ENCODE results near the gene MARVELD1. TPM values are rescaled to one million over a fixed set of nuclear protein-coding genes. Genes with fewer than 3 reads are reported as not detected.

Gene MARVELD1
- total and polyA plus RNA-seq, 5 experiments from 2014 or later = 0.06 to 2.0 (median 0.30) TPM

GRCh38 chr10:97715259-97715874 lies 1.8 kb downstream of the MARVELD1 start:
- no peaks in the 10 kb centered on the region for H3K9me3 Mint-ChIP-seq

DNA sequence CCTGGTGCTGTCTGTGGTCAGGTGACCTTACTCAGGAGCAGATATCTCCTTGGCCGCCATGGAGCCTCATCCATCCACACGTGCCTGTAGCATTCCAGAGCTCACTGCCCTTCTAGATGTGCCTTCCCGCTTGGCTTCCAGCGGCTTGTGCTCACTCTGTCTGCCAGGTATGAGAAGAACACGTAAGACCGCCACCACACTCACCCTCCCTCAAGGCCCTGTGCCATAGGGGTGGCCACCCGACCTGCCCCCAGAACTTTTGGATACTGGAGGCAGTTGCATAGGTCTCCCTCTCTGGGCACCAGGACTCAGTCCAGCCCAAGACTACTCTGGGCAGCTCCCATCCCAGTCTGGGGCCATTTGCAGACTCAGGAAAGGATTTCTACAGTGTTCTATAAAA lies 4.1 kb downstream of the MARVELD1 start:
- H3K9me3 Mint-ChIP-seq = no peaks in the 10 kb centered on the region
- peaks cover 0 to 7% (median 0%) of the 10 kb centered on the region in 5 donors for H3K27me3 Mint-ChIP-seq
- no peak for DNase-seq
- ATAC-seq = no peak
- no peak overlapping the region for H3K4me3 Mint-ChIP-seq
- POLR2A ChIA-PET = no interaction called here
- peaks cover 6 to 16% (median 12%) of the 10 kb centered on the region in 4 donors for H3K4me1 Mint-ChIP-seq
- H3K36me3 Mint-ChIP-seq = no peaks in the 10 kb centered on the region
- H3K27ac Mint-ChIP-seq = no peak overlapping the region

More at GRCh38 chr10:97715259-97715874, 1.8 kb downstream of the MARVELD1 start:
- Mint-ChIP-seq H3K27ac (peak overlapping the region in 3 of 10 donors; percentile 13 to 80 (median 33)), H3K27me3 (peaks cover 0 to 21% (median 5%) of the 10 kb centered on the region in 5 donors), H3K36me3 (no peaks in the 10 kb centered on the region), H3K4me3 (peak overlapping the region; percentile 69 to 100 (median 98)), H3K4me1 (peaks cover 8 to 16% (median 13%) of the 10 kb centered on the region in 4 donors)
- POLR2A ChIA-PET = interaction anchor here (1.4 to 2.4 kb wide), 2 partner anchors 16 to 21 kb away, joined by 3 to 13 read pairs; partner anchors contain the start of gene ZFYVE27
- ATAC-seq (no peak), DNase-seq (no peak)

DNA sequence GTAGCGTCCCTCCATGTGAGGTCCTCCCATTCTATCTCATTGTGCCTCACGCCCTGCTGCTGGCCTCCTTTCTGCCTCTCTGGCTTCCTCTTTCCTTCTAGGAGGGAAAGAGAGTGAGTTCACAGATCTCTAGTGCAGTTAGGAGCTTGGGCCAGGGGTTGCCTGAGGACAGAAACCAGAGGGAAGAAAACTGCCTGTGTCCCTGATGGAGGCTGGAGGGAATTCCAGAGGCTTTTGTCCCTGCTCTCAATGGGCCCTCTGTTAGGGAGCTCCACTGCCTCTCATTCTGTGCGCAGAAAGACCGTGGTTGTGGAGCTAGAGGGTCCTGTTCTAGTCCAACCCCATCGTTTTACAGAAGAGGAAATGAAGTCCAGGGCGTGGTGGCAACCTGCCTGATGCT lies 4.6 kb downstream of the MARVELD1 start:
- no peak overlapping the region for H3K4me3 Mint-ChIP-seq
- DNase-seq (no peak), ATAC-seq (no peak)
- no peak overlapping the region for H3K27ac Mint-ChIP-seq
- no peaks in the 10 kb centered on the region for H3K9me3 Mint-ChIP-seq
- POLR2A ChIA-PET = no interaction called here
- H3K27me3 Mint-ChIP-seq = peaks cover 0 to 2% (median 0%) of the 10 kb centered on the region in 5 donors
- H3K36me3 Mint-ChIP-seq = no peaks in the 10 kb centered on the region
- peaks cover 3 to 10% (median 8%) of the 10 kb centered on the region in 4 donors for H3K4me1 Mint-ChIP-seq

- ATAC-seq (no peak), DNase-seq (no peak)
- H3K36me3 Mint-ChIP-seq = no peaks in the 10 kb centered on the region
- no peak overlapping the region for H3K4me3 Mint-ChIP-seq
- peaks cover 3 to 9% (median 7%) of the 10 kb centered on the region in 4 donors for H3K4me1 Mint-ChIP-seq
- POLR2A ChIA-PET = no interaction called here
- no peak overlapping the region for H3K27ac Mint-ChIP-seq
- H3K27me3 Mint-ChIP-seq = peaks cover 0 to 2% (median 0%) of the 10 kb centered on the region in 5 donors
- no peaks in the 10 kb centered on the region for H3K9me3 Mint-ChIP-seq
Observed at GRCh38 chr10:97718659-97719142, 5.2 kb downstream of the MARVELD1 start.

- ATAC-seq = no peak
- no peak overlapping the region for H3K27ac Mint-ChIP-seq
- no peaks in the 10 kb centered on the region for H3K36me3 Mint-ChIP-seq
- POLR2A ChIA-PET = no interaction called here
- H3K9me3 Mint-ChIP-seq = no peaks in the 10 kb centered on the region
- DNase-seq = no peak
- H3K27me3 Mint-ChIP-seq = peaks cover 0 to 4% (median 0%) of the 10 kb centered on the region in 5 donors
- no peak overlapping the region for H3K4me3 Mint-ChIP-seq
- H3K4me1 Mint-ChIP-seq = peaks cover 0 to 7% (median 2%) of the 10 kb centered on the region in 4 donors
Observed at GRCh38 chr10:97719602-97720001, 6.1 kb downstream of the MARVELD1 start.

GRCh38 chr10:97721871-97722780 lies 8.6 kb downstream of the MARVELD1 start:
- ATAC-seq (no peak), DNase-seq (no peak)
- POLR2A ChIA-PET = no interaction called here
- Mint-ChIP-seq H3K27ac (no peak overlapping the region), H3K36me3 (no peaks in the 10 kb centered on the region), H3K4me1 (peaks cover 0 to 3% (median 0%) of the 10 kb centered on the region in 4 donors), H3K9me3 (no peaks in the 10 kb centered on the region), H3K4me3 (no peak overlapping the region), H3K27me3 (peaks cover 0 to 4% (median 1%) of the 10 kb centered on the region in 5 donors)

DNA sequence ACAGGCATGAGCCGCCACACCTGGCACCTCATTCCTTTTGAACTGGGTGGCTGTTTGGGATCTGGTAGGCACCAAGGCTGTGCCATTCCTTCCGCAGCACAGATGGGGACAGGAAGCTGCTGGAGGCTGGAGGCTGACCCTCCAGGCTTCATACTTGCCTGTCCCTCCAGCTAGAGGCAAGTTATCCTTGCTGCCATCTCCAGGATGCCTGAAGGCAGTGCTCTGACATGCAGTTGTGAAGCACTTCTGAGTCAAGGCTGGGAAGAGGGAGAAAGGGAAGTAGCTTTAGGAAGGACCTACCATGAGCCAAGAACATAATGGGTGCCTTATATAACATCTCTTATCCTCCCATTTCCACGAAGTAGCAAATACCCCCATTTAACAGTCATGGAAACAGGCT lies 9.5 kb downstream of the MARVELD1 start:
- Mint-ChIP-seq H3K36me3 (no peaks in the 10 kb centered on the region), H3K27ac (no peak overlapping the region), H3K27me3 (peaks cover 0 to 4% (median 1%) of the 10 kb centered on the region in 5 donors), H3K9me3 (no peaks in the 10 kb centered on the region), H3K4me1 (peaks cover 0 to 3% (median 0%) of the 10 kb centered on the region in 4 donors), H3K4me3 (no peak overlapping the region)
- POLR2A ChIA-PET = interaction anchor here (0.5 to 0.6 kb wide), 2 partner anchors 11 to 151 kb away, joined by 3 to 6 read pairs; partner anchors contain the start of gene ANKRD2
- no peak for ATAC-seq
- DNase-seq = no peak

DNA sequence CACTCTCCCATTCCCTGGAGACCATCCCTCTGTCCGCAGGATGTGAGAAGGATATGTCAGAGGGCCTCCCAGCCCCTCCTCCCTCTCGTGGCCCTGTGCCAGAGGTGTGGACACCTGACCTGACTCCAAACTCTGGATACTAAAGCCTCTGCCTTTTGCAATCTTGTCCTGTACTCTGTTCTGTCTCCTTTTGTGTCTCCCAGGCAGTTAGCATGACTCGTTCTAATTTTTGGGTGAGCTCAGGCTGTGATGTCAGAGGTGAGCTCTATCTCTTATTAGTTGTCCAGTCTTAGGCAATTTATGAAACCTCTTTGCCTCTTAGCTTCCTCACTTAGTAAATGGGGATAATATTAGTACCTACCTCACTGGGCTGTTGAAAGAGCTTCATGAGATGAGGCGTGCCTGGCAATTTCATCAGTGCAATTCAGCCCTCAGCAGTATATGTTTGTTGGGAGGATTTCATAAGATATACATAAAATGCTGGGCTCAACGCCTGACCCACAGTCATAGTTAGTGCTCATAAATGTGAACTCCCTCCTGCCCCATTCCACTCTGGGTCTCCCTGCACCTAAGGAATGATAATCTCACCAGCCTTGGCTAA lies 10.9 kb downstream of the MARVELD1 start:
- Mint-ChIP-seq H3K4me3 (no peak overlapping the region), H3K27me3 (peaks cover 3 to 9% (median 4%) of the 10 kb centered on the region in 5 donors), H3K27ac (no peak overlapping the region), H3K4me1 (no peaks in the 10 kb centered on the region), H3K9me3 (no peaks in the 10 kb centered on the region), H3K36me3 (no peaks in the 10 kb centered on the region)
- POLR2A ChIA-PET = no interaction called here
- DNase-seq (no peak), ATAC-seq (no peak)

DNA sequence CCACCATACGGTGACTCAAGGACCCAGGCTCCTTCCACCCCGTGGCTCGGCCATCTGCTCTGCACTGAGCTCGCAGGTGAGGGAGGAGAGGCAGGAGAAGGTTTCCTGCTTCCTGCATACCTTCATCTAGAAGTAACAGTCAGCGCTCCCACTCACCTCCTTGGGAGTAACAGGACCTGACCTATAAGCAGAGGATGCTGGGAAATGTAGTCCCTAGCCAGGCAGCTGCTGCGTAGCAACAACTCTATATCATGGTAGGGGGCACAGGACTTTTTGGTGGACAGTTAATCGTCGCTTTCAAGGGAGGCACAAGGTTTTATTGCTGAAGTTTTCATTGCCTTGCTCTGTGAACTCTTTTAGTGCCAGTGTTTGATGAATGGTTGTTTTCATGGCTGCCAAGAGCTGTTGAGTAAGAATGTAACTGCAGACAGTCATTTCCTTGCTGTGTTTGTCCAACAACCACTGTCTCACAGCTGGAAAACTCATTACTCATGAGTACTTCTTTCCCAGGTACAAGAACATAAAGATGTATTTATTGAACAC lies 13.2 kb downstream of the MARVELD1 start:
- peaks cover 3 to 15% (median 7%) of the 10 kb centered on the region in 5 donors for H3K27me3 Mint-ChIP-seq
- no peaks in the 10 kb centered on the region for H3K4me1 Mint-ChIP-seq
- no peaks in the 10 kb centered on the region for H3K36me3 Mint-ChIP-seq
- no peak overlapping the region for H3K27ac Mint-ChIP-seq
- DNase-seq (no peak), ATAC-seq (no peak)
- POLR2A ChIA-PET = no interaction called here
- no peaks in the 10 kb centered on the region for H3K9me3 Mint-ChIP-seq
- H3K4me3 Mint-ChIP-seq = no peak overlapping the region

GRCh38 chr10:97729014-97729413 lies 15.5 kb downstream of the MARVELD1 start:
- H3K27me3 Mint-ChIP-seq = peaks cover 3 to 15% (median 7%) of the 10 kb centered on the region in 5 donors

DNA sequence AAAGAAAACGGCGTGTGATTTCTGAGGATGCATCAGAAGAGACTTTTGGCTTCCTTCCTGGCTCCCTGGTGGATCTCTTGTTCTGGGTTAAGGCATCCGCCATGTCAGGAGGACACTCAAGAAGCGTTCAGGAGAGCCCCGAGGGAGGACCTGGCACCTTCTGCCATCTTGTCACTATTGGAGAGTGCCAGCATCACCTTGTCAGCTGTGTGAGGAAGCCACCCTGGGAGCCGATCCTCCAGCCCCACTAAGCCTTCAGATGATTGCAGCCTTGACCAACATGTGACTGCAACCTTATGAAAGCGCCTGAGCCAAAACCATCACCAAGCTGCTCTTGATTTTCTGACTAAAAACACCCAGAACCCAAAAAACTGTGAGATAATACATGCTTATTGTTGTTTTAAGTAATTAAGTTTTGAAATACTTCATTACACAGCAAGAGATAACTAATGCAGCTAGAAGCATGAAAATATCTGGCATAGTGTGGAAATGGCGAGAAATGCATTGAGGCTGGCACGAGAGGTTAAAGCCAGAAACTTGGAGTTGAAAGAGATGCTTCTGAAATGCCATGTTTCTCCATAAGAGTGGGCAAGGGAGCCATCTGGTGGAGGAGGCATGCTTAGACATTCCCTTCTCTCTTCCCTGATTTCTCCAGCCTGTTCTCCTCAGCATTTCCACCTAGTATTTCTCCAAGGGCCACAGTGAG lies 18.0 kb downstream of the MARVELD1 start:
- Mint-ChIP-seq H3K36me3 (no peaks in the 10 kb centered on the region), H3K4me3 (no peak overlapping the region), H3K9me3 (no peaks in the 10 kb centered on the region), H3K27ac (peak overlapping the region in 3 of 10 donors; percentile 2 to 31 (median 5)), H3K27me3 (peaks cover 0 to 15% (median 7%) of the 10 kb centered on the region in 5 donors), H3K4me1 (peaks cover 5 to 9% (median 6%) of the 10 kb centered on the region in 4 donors)
- POLR2A ChIA-PET = interaction anchor here (1.2 kb wide), 1 partner anchor 17 kb away, joined by 3 read pairs; no protein-coding TSS in a partner anchor
- DNase-seq (peak; percentile 24 to 76 (median 58)), ATAC-seq (peak; percentile 62 to 73)

More at GRCh38 chr10:97729014-97729413, 15.5 kb downstream of the MARVELD1 start:
- POLR2A ChIA-PET = no interaction called here
- no peak for ATAC-seq
- no peaks in the 10 kb centered on the region for H3K4me1 Mint-ChIP-seq
- H3K27ac Mint-ChIP-seq = no peak overlapping the region
- no peak overlapping the region for H3K4me3 Mint-ChIP-seq
- DNase-seq = no peak
- H3K9me3 Mint-ChIP-seq = no peaks in the 10 kb centered on the region
- H3K36me3 Mint-ChIP-seq = no peaks in the 10 kb centered on the region

DNA sequence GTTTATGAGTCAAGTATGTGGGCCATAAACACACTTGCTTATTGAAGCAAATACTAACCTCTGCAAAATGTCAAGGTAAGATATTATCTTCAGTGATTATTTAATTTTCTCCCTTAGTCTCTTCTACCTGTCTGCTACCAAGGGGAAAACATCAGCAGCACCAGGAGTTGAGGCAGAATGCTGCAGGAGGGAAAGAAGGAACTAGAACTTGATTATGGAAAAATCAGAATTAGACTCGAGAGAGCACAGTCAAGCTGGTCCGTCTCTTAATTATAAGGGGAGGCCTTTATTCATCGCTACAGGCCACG lies 18.5 kb downstream of the MARVELD1 start:
- DNase-seq (no peak), ATAC-seq (no peak)
- H3K36me3 Mint-ChIP-seq = no peaks in the 10 kb centered on the region
- H3K27ac Mint-ChIP-seq = peak overlapping the region in 2 of 10 donors; percentile 2 to 5
- POLR2A ChIA-PET = interaction anchor here (1.2 kb wide), 2 partner anchors 17 to 20 kb away, joined by 3 read pairs; no protein-coding TSS in a partner anchor
- peaks cover 0 to 15% (median 6%) of the 10 kb centered on the region in 5 donors for H3K27me3 Mint-ChIP-seq
- no peaks in the 10 kb centered on the region for H3K9me3 Mint-ChIP-seq
- no peak overlapping the region for H3K4me3 Mint-ChIP-seq
- H3K4me1 Mint-ChIP-seq = peaks cover 9 to 14% (median 11%) of the 10 kb centered on the region in 4 donors
